Thoracic aorta (tissue), 2 donors: ENCODE data around the gene LCN2. TPM values are rescaled to one million over a fixed set of nuclear protein-coding genes. Genes with fewer than 3 reads are reported as not detected.

Source experiments
- ATAC-seq: fragments of 150-250 bp; one replicate; pipeline ENCODE4 v1.8.0; 2017; ENCODE audit warnings: low read depth; ENCODE audit not compliant: insufficient number of reproducible peaks, low FRiP score
- DNase-seq: peaks from one replicate; pipeline ENCODE4 v3.0.0-alpha.2; 2020; ENCODE audit warnings: low spot score
- H3K27ac ChIP-seq, 2 donors: fragments of 200-600 bp; sonication (generic); 1 replicate in 1 of 2; 2 replicates in 1 of 2; pipeline ENCODE4 v1.5.1; 2016; ENCODE audit warnings: mild to moderate bottlenecking in 2 of 2, moderate library complexity in 2 of 2
- H3K27me3 ChIP-seq: fragments of 200-600 bp; sonication (generic); replicated peaks from 2 replicates; pipeline ENCODE4 v1.6.0; 2016; ENCODE audit warnings: mild to moderate bottlenecking; ENCODE audit not compliant: insufficient read depth
- H3K36me3 ChIP-seq: fragments of 200-600 bp; sonication (generic); one replicate; pipeline ENCODE4 v1.5.1; 2016
- H3K4me1 ChIP-seq, 2 donors: fragments of 200-600 bp; sonication (generic); 1 replicate in 1 of 2; 2 replicates in 1 of 2; pipeline versions ENCODE4 v1.5.1 to v1.6.0; 2016; ENCODE audit warnings: low read depth in 2 of 2, mild to moderate bottlenecking in 1 of 2; ENCODE audit not compliant: control insufficient read depth in 1 of 2
- H3K4me3 ChIP-seq: fragments of 200-600 bp; sonication (generic); 2 replicates; pipeline ENCODE4 v1.5.1; 2016; ENCODE audit warnings: mild to moderate bottlenecking
- H3K9me3 ChIP-seq: fragments of 200-600 bp; sonication (generic); 2 replicates; pipeline ENCODE4 v1.5.1; 2016
- total RNA-seq, 2 donors: library from RNA; depleted of rRNA; stranded (reverse); fragments of >200 nt; gene quantifications; one replicate each; pipeline versions ENCODE4 v1.1.0 to v1.2.3, GENCODE V29; 2016
- TF ChIP-seq, protein P1 (sequence below): fragments of 200-600 bp; sonication (generic); IDR thresholded peaks from one replicate; pipeline ENCODE4 v1.5.1; 2019; ENCODE audit warnings: antibody characterized with exemption

The LCN2 gene
- total RNA-seq, 2 donors from 2014 or later, result not detected

DNA sequence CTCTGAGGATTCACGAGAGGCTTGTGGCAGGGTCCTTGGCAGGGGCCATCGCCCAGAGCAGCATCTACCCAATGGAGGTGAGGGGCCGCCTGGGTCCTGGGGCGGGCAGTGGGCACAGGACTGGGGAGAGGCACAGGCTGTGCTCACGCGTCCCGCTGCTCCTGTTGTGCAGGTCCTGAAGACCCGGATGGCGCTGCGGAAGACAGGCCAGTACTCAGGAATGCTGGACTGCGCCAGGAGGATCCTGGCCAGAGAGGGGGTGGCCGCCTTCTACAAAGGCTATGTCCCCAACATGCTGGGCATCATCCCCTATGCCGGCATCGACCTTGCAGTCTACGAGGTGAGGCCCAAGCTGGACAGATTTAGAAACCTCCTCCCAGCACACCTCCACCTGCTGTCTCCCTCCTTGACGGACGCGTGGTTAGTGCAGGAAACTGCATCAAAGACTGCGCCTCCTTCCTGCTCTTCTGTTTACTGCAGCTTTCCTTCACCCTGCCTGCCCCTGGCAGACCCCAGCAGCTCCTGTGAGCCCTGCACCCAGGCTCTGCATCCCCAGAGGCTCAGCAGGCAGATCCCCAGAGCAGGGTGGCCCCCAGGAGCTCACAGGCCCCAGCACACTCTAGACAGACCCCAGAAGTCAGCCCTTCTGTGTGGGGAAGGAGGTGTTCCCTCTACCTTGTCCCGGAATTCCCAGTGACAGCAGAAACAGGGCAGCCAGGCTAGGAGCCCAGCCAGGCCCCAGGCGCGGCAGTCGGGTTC lies 42.9 kb upstream of the LCN2 start:
- DNase-seq, result no peak
- TF ChIP-seq, protein P1, sequence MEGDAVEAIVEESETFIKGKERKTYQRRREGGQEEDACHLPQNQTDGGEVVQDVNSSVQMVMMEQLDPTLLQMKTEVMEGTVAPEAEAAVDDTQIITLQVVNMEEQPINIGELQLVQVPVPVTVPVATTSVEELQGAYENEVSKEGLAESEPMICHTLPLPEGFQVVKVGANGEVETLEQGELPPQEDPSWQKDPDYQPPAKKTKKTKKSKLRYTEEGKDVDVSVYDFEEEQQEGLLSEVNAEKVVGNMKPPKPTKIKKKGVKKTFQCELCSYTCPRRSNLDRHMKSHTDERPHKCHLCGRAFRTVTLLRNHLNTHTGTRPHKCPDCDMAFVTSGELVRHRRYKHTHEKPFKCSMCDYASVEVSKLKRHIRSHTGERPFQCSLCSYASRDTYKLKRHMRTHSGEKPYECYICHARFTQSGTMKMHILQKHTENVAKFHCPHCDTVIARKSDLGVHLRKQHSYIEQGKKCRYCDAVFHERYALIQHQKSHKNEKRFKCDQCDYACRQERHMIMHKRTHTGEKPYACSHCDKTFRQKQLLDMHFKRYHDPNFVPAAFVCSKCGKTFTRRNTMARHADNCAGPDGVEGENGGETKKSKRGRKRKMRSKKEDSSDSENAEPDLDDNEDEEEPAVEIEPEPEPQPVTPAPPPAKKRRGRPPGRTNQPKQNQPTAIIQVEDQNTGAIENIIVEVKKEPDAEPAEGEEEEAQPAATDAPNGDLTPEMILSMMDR, result no peak
- Histone ChIP-seq H3K27ac (no peak overlapping the region), H3K4me1 (peaks cover 0 to 8% of the 10 kb centered on the region in 2 donors), H3K9me3 (no peaks in the 10 kb centered on the region), H3K27me3 (no peaks in the 10 kb centered on the region), H3K36me3 (peaks cover 64% of the 10 kb centered on the region), H3K4me3 (no peak overlapping the region)
- ATAC-seq, result no peak

DNA sequence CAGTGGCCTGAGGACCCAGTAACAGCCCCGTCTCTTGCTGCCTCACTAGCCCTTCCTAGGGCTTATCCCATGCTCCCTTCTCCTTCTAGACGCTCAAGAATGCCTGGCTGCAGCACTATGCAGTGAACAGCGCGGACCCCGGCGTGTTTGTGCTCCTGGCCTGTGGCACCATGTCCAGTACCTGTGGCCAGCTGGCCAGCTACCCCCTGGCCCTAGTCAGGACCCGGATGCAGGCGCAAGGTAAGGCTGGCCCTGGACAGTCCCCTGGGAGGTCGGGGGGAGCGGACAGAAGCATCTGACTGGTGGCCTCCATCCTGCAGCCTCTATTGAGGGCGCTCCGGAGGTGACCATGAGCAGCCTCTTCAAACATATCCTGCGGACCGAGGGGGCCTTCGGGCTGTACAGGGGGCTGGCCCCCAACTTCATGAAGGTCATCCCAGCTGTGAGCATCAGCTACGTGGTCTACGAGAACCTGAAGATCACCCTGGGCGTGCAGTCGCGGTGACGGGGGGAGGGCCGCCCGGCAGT lies 42.2 kb upstream of the LCN2 start:
- TF ChIP-seq, protein P1, result no peak
- no peak for DNase-seq
- no peak overlapping the region for H3K4me3 ChIP-seq
- ATAC-seq, result no peak
- no peaks in the 10 kb centered on the region for H3K27me3 ChIP-seq
- H3K27ac ChIP-seq, result no peak overlapping the region
- H3K9me3 ChIP-seq, result no peaks in the 10 kb centered on the region
- peaks cover 0 to 2% of the 10 kb centered on the region in 2 donors for H3K4me1 ChIP-seq
- peaks cover 60% of the 10 kb centered on the region for H3K36me3 ChIP-seq

DNA sequence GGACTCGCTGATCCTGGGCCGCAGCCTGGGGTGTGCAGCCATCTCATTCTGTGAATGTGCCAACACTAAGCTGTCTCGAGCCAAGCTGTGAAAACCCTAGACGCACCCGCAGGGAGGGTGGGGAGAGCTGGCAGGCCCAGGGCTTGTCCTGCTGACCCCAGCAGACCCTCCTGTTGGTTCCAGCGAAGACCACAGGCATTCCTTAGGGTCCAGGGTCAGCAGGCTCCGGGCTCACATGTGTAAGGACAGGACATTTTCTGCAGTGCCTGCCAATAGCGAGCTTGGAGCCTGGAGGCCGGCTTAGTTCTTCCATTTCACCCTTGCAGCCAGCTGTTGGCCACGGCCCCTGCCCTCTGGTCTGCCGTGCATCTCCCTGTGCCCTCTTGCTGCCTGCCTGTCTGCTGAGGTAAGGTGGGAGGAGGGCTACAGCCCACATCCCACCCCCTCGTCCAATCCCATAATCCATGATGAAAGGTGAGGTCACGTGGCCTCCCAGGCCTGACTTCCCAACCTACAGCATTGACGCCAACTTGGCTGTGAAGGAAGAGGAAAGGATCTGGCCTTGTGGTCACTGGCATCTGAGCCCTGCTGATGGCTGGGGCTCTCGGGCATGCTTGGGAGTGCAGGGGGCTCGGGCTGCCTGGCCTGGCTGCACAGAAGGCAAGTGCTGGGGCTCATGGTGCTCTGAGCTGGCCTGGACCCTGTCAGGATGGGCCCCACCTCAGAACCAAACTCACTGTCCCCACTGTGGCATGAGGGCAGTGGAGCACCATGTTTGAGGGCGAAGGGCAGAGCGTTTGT lies 41.6 kb upstream of the LCN2 start:
- ATAC-seq (no peak), DNase-seq (no peak)
- no peak overlapping the region for H3K27ac ChIP-seq
- no peaks in the 10 kb centered on the region for H3K4me1 ChIP-seq
- no peaks in the 10 kb centered on the region for H3K9me3 ChIP-seq
- no peak overlapping the region for H3K4me3 ChIP-seq
- H3K27me3 ChIP-seq, result no peaks in the 10 kb centered on the region
- TF ChIP-seq, protein P1, result no peak
- H3K36me3 ChIP-seq, result peaks cover 54% of the 10 kb centered on the region

DNA sequence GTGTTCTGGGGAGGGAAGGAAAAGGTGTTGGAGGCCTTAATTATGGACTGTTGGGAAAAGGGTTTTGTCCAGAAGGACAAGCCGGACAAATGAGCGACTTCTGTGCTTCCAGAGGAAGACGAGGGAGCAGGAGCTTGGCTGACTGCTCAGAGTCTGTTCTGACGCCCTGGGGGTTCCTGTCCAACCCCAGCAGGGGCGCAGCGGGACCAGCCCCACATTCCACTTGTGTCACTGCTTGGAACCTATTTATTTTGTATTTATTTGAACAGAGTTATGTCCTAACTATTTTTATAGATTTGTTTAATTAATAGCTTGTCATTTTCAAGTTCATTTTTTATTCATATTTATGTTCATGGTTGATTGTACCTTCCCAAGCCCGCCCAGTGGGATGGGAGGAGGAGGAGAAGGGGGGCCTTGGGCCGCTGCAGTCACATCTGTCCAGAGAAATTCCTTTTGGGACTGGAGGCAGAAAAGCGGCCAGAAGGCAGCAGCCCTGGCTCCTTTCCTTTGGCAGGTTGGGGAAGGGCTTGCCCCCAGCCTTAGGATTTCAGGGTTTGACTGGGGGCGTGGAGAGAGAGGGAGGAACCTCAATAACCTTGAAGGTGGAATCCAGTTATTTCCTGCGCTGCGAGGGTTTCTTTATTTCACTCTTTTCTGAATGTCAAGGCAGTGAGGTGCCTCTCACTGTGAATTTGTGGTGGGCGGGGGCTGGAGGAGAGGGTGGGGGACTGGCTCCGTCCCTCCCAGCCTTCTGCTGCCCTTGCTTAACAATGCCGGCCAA lies 40.8 kb upstream of the LCN2 start:
- Histone ChIP-seq H3K4me3 (no peak overlapping the region), H3K36me3 (peaks cover 46% of the 10 kb centered on the region), H3K27ac (no peak overlapping the region), H3K27me3 (no peaks in the 10 kb centered on the region), H3K9me3 (no peaks in the 10 kb centered on the region), H3K4me1 (no peaks in the 10 kb centered on the region)
- ATAC-seq (no peak), DNase-seq (no peak)
- TF ChIP-seq, protein P1, result no peak
